Panc1 (cell line): ENCODE measurements around the gene RGPD5. TPM values are rescaled to one million over a fixed set of nuclear protein-coding genes. Genes with fewer than 3 reads are reported as not detected.
"Not testable (repeated sequence)": the region's sequence is repeated elsewhere in the genome, so short reads cannot be mapped to it uniquely, and the experiment has no call there.

Experiments
- ATAC-seq: fragments of 200-7000 bp; cut with Tn5 transposase; 2 replicates; pipeline ENCODE4 v1.9.1; 2020; ENCODE audit warnings: mild to moderate bottlenecking, moderate library complexity
- Bru-seq: library from RNA; stranded (reverse); fragments of 400-500 nt; gene quantifications from one replicate; lab custom pipeline; 2021; lab: Mats Ljungman, UMichigan
- BruChase-seq, 2 experiments: library from RNA; stranded (reverse); fragments of 400-500 nt; gene quantifications; one replicate each; lab custom pipeline; 2021; lab: Mats Ljungman, UMichigan
- BruUV-seq: library from RNA; stranded (reverse); fragments of 400-500 nt; replicated peaks from 2 replicates; lab custom pipeline; 2021; lab: Mats Ljungman, UMichigan
- CTCF ChIA-PET: fragments of 300-600 bp; sonication (Branson Sonifier 250); formaldehyde crosslinking; loops from one replicate; lab custom pipeline; 2022; ENCODE audit warnings: antibody characterized with exemption; lab: Charles Lee
- POLR2A ChIA-PET: fragments of 300-600 bp; sonication (Branson Sonifier 250); formaldehyde crosslinking; loops from one replicate; lab custom pipeline; 2022; ENCODE audit warnings: antibody characterized with exemption; lab: Charles Lee
- DNase-seq: peaks from one replicate; pipeline ENCODE4 v3.0.0-alpha.2; 2010; ENCODE audit warnings: low read depth, low spot score
- H3K27ac ChIP-seq: 2 replicates; pipeline ENCODE4 v1.5.1; 2011; ENCODE audit warnings: mild to moderate bottlenecking, low read length, inconsistent platforms
- H3K27me3 ChIP-seq: fragments of 200-500 bp; sonication (Bioruptor generic); 2 replicates; pipeline ENCODE4 v1.6.0; 2014; ENCODE audit warnings: low read length, inconsistent platforms; ENCODE audit not compliant: control insufficient read depth, insufficient read depth
- H3K36me3 ChIP-seq: fragments of 200-500 bp; sonication (Bioruptor generic); 2 replicates; pipeline ENCODE4 v1.5.1; 2014; ENCODE audit warnings: inconsistent platforms, mild to moderate bottlenecking, low read length, moderate library complexity; ENCODE audit not compliant: control insufficient read depth, insufficient read depth
- H3K4me1 ChIP-seq: 2 replicates; pipeline ENCODE4 v1.5.1; 2011; ENCODE audit warnings: inconsistent platforms, mild to moderate bottlenecking, low read length, moderate library complexity; ENCODE audit not compliant: control insufficient read depth, insufficient read depth
- H3K4me3 ChIP-seq, 2 experiments: 2 replicates each; pipeline ENCODE4 v1.5.1; 2011 to 2012; ENCODE audit warnings: low read depth in 2 of 2, low read length in 2 of 2, mild to moderate bottlenecking in 2 of 2, inconsistent platforms in 1 of 2, moderate library complexity in 1 of 2
- H3K9me3 ChIP-seq: fragments of 200-500 bp; sonication (Bioruptor generic); 2 replicates; pipeline ENCODE4 v1.5.1; 2014; ENCODE audit warnings: low read depth, mild to moderate bottlenecking, inconsistent platforms, low read length, moderate library complexity; ENCODE audit not compliant: control insufficient read depth, insufficient read depth
- in situ Hi-C: cut with HindIII; loops from 2 replicates; pipeline ENCODE4 v1.10.0; 2016; ENCODE audit warnings: low sequenced_read_pairs, low pct_unique_long_range_greater_than_20kb
- intact Hi-C: fragments of 100-400 bp; cut with micrococcal nuclease; formaldehyde crosslinking; loops from one replicate; pipeline ENCODE4 v1.10.0; 2022; ENCODE audit not compliant: unreplicated experiment
- long read RNA-seq: library from polyadenylated mRNA; unstranded; transcript quantifications from one replicate; pipeline ENCODE4 v2.0.0, GENCODE V29; 2021; ENCODE audit not compliant: unreplicated experiment
- polyA plus RNA-seq: library from polyadenylated mRNA; unstranded; fragments of >200 nt; gene quantifications from one replicate; pipeline ENCODE4 v1.2.1, GENCODE V29; 2012; ENCODE audit warnings: missing spikeins; ENCODE audit not compliant: insufficient read length
- total RNA-seq: library from RNA; stranded (reverse); gene quantifications from one replicate; pipeline ENCODE4 v1.2.1, GENCODE V29; 2021; ENCODE audit not compliant: unreplicated experiment

RGPD5 gene
- 97.9 TPM for total RNA-seq
- 18.3 TPM for polyA plus RNA-seq
- Bru-seq, nascent RNA, result percentile 18 among the genes with signal in this experiment
- BruChase-seq, experiment 1, labeled RNA remaining after a 2-hour chase, result percentile 14 among the genes with signal in this experiment
- percentile 18 among the genes with signal in this experiment for BruChase-seq, experiment 2, labeled RNA remaining after a 6-hour chase
- long read RNA-seq, full-length matches to known transcripts, result 14 of 74 reads
- long read RNA-seq, partial matches to known transcripts, result 24 of 74 reads
- long read RNA-seq, other reads (novel, unspliced or antisense), result 36 of 74 reads

- H3K4me1 ChIP-seq, in situ Hi-C loops, H3K36me3 ChIP-seq, POLR2A ChIA-PET, H3K9me3 ChIP-seq, H3K27ac ChIP-seq, DNase-seq, intact Hi-C loops, BruUV-seq, H3K27me3 ChIP-seq, H3K4me3 ChIP-seq, CTCF ChIA-PET: not testable (repeated sequence)
- ATAC-seq, result peak; percentile 83
Observed at GRCh38 chr2:109794074-109794737, at the start of gene RGPD5. RGPD5 (plus strand) TSS chr2:109794305; CDS start chr2:109794466, 161 bp downstream.

- H3K27ac ChIP-seq, in situ Hi-C loops, H3K4me1 ChIP-seq, H3K4me3 ChIP-seq, H3K36me3 ChIP-seq, H3K9me3 ChIP-seq, intact Hi-C loops, POLR2A ChIA-PET, H3K27me3 ChIP-seq, BruUV-seq, CTCF ChIA-PET, DNase-seq: not testable (repeated sequence)
- peak; percentile 62 for ATAC-seq
Observed at GRCh38 chr2:109751572-109751971, 42.5 kb upstream of the RGPD5 start.

- POLR2A ChIA-PET, intact Hi-C loops, H3K9me3 ChIP-seq, BruUV-seq, CTCF ChIA-PET, H3K4me1 ChIP-seq, H3K36me3 ChIP-seq, H3K4me3 ChIP-seq, in situ Hi-C loops, ATAC-seq, DNase-seq, H3K27me3 ChIP-seq, H3K27ac ChIP-seq: not testable (repeated sequence)
Observed at GRCh38 chr2:109757163-109757824, 36.8 kb upstream of the RGPD5 start.

GRCh38 chr2:109760265-109761042 is 33.7 kb upstream of the RGPD5 start:
- intact Hi-C loops, BruUV-seq, H3K27me3 ChIP-seq, H3K27ac ChIP-seq, CTCF ChIA-PET, H3K36me3 ChIP-seq, in situ Hi-C loops, H3K4me1 ChIP-seq, POLR2A ChIA-PET, DNase-seq, H3K9me3 ChIP-seq: not testable (repeated sequence)
- ATAC-seq, result peak; percentile 88
- peak overlapping the region in 1 of 2 experiments; percentile 26; a peak in 2 of 4 replicates for H3K4me3 ChIP-seq

- H3K36me3 ChIP-seq, H3K27ac ChIP-seq, H3K27me3 ChIP-seq, in situ Hi-C loops, BruUV-seq, intact Hi-C loops, DNase-seq, POLR2A ChIA-PET, H3K4me1 ChIP-seq, H3K9me3 ChIP-seq, CTCF ChIA-PET: not testable (repeated sequence)
- ATAC-seq, result peak; percentile 65
- peak overlapping the region; percentile 26 to 32; a peak in 3 of 4 replicates for H3K4me3 ChIP-seq
Observed at GRCh38 chr2:109761043-109761454, 33.1 kb upstream of the RGPD5 start.

GRCh38 chr2:109761976-109762375 is 32.1 kb upstream of the RGPD5 start:
- H3K27me3 ChIP-seq, ATAC-seq, H3K9me3 ChIP-seq, H3K4me3 ChIP-seq, in situ Hi-C loops, H3K27ac ChIP-seq, intact Hi-C loops, BruUV-seq, DNase-seq, H3K4me1 ChIP-seq, CTCF ChIA-PET, H3K36me3 ChIP-seq, POLR2A ChIA-PET: not testable (repeated sequence)
